ENCODE measurements around the gene FCRL1.

DNA sequence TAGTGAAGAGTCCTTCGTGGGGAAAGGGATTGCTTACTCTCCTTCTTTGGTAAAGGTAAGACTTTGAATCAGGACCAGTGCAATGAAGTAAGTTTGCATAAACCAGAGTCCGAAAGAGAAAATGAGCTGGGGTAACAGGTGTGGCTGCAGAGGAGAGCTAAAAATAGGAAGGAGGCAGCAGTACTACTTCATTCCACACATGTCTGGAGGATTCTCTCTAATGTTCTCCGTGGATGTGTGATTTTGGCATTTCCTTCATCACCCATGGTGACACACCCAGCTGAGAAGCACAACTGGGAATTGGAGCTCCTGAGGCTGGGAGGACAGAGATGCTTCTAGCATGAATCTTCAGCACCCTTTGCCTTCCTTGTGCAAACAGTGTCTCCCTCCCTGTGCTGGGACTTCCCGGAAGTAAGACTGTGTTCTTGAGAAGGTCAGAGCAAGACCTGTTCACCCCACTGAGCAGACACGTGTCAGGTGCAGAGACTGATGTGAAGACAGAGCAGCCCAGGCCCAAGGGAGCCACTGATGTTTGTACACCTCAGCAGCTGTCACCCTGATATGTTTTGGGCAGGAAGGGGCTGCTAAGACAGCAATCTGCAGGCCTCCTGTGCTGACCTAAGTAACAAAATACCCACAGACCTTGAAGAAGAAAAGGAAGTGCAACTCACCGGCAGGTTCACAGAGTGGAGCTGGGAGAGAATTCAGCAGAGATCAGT, 13.3 kb downstream of the FCRL1 start:
- TF ChIP-seq, protein P1, sequence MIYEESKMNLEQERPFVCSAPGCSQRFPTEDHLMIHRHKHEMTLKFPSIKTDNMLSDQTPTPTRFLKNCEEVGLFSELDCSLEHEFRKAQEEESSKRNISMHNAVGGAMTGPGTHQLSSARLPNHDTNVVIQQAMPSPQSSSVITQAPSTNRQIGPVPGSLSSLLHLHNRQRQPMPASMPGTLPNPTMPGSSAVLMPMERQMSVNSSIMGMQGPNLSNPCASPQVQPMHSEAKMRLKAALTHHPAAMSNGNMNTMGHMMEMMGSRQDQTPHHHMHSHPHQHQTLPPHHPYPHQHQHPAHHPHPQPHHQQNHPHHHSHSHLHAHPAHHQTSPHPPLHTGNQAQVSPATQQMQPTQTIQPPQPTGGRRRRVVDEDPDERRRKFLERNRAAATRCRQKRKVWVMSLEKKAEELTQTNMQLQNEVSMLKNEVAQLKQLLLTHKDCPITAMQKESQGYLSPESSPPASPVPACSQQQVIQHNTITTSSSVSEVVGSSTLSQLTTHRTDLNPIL (CRISPR knock-in tag; IDR thresholded peaks at IDR 0.05; ENCODE audit: low read depth), result no peak
- TF ChIP-seq ZNF70 (CRISPR knock-in tag; IDR thresholded peaks at IDR 0.05), result no peak
- TF ChIP-seq ZNF565 (CRISPR knock-in tag; conservative IDR thresholded peaks at IDR 0.05; ENCODE audit: low read depth), result no peak
- TF ChIP-seq, protein P2, sequence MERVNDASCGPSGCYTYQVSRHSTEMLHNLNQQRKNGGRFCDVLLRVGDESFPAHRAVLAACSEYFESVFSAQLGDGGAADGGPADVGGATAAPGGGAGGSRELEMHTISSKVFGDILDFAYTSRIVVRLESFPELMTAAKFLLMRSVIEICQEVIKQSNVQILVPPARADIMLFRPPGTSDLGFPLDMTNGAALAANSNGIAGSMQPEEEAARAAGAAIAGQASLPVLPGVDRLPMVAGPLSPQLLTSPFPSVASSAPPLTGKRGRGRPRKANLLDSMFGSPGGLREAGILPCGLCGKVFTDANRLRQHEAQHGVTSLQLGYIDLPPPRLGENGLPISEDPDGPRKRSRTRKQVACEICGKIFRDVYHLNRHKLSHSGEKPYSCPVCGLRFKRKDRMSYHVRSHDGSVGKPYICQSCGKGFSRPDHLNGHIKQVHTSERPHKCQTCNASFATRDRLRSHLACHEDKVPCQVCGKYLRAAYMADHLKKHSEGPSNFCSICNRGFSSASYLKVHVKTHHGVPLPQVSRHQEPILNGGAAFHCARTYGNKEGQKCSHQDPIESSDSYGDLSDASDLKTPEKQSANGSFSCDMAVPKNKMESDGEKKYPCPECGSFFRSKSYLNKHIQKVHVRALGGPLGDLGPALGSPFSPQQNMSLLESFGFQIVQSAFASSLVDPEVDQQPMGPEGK (CRISPR knock-in tag; IDR thresholded peaks at IDR 0.05; ENCODE audit: borderline replicate concordance), result no peak
- TF ChIP-seq TCF4 (CRISPR knock-in tag; IDR thresholded peaks at IDR 0.05; ENCODE audit: borderline replicate concordance), result no peak
- no peak for TF ChIP-seq ZFP30 (CRISPR knock-in tag; IDR thresholded peaks at IDR 0.05)
- TF ChIP-seq SNAI2 (CRISPR knock-in tag; IDR thresholded peaks at IDR 0.05), result no peak
- TF ChIP-seq BACH2 (CRISPR knock-in tag; IDR thresholded peaks at IDR 0.05; ENCODE audit: borderline replicate concordance), result no peak
- TF ChIP-seq RARB (CRISPR knock-in tag; IDR thresholded peaks at IDR 0.05), result no peak
- TF ChIP-seq, protein P3, sequence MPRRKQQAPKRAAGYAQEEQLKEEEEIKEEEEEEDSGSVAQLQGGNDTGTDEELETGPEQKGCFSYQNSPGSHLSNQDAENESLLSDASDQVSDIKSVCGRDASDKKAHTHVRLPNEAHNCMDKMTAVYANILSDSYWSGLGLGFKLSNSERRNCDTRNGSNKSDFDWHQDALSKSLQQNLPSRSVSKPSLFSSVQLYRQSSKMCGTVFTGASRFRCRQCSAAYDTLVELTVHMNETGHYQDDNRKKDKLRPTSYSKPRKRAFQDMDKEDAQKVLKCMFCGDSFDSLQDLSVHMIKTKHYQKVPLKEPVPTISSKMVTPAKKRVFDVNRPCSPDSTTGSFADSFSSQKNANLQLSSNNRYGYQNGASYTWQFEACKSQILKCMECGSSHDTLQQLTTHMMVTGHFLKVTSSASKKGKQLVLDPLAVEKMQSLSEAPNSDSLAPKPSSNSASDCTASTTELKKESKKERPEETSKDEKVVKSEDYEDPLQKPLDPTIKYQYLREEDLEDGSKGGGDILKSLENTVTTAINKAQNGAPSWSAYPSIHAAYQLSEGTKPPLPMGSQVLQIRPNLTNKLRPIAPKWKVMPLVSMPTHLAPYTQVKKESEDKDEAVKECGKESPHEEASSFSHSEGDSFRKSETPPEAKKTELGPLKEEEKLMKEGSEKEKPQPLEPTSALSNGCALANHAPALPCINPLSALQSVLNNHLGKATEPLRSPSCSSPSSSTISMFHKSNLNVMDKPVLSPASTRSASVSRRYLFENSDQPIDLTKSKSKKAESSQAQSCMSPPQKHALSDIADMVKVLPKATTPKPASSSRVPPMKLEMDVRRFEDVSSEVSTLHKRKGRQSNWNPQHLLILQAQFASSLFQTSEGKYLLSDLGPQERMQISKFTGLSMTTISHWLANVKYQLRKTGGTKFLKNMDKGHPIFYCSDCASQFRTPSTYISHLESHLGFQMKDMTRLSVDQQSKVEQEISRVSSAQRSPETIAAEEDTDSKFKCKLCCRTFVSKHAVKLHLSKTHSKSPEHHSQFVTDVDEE (CRISPR knock-in tag; IDR thresholded peaks at IDR 0.05), result no peak
- TF ChIP-seq GLIS3 (CRISPR knock-in tag; IDR thresholded peaks at IDR 0.05), result no peak

Data from SK-N-SH treated with all-trans-retinoic acid at 6 μM for 48 hours (cell line).